Panc1 (cell line): ENCODE results near the gene LDB2. TPM values are rescaled to one million over a fixed set of nuclear protein-coding genes. Genes with fewer than 3 reads are reported as not detected.

Experiments used
- ATAC-seq: fragments of 200-7000 bp; cut with Tn5 transposase; 2 replicates; pipeline ENCODE4 v1.9.1; 2020; ENCODE audit warnings: mild to moderate bottlenecking, moderate library complexity
- BruUV-seq: library from RNA; stranded (reverse); fragments of 400-500 nt; replicated peaks from 2 replicates; lab custom pipeline; 2021; lab: Mats Ljungman, UMichigan
- CTCF ChIA-PET: fragments of 300-600 bp; sonication (Branson Sonifier 250); formaldehyde crosslinking; loops from one replicate; lab custom pipeline; 2022; ENCODE audit warnings: antibody characterized with exemption; lab: Charles Lee
- POLR2A ChIA-PET: fragments of 300-600 bp; sonication (Branson Sonifier 250); formaldehyde crosslinking; loops from one replicate; lab custom pipeline; 2022; ENCODE audit warnings: antibody characterized with exemption; lab: Charles Lee
- DNase-seq: peaks from one replicate; pipeline ENCODE4 v3.0.0-alpha.2; 2010; ENCODE audit warnings: low read depth, low spot score
- H3K27ac ChIP-seq: 2 replicates; pipeline ENCODE4 v1.5.1; 2011; ENCODE audit warnings: mild to moderate bottlenecking, low read length, inconsistent platforms
- H3K27me3 ChIP-seq: fragments of 200-500 bp; sonication (Bioruptor generic); 2 replicates; pipeline ENCODE4 v1.6.0; 2014; ENCODE audit warnings: low read length, inconsistent platforms; ENCODE audit not compliant: control insufficient read depth, insufficient read depth
- H3K36me3 ChIP-seq: fragments of 200-500 bp; sonication (Bioruptor generic); 2 replicates; pipeline ENCODE4 v1.5.1; 2014; ENCODE audit warnings: inconsistent platforms, mild to moderate bottlenecking, low read length, moderate library complexity; ENCODE audit not compliant: control insufficient read depth, insufficient read depth
- H3K4me1 ChIP-seq: 2 replicates; pipeline ENCODE4 v1.5.1; 2011; ENCODE audit warnings: inconsistent platforms, mild to moderate bottlenecking, low read length, moderate library complexity; ENCODE audit not compliant: control insufficient read depth, insufficient read depth
- H3K4me3 ChIP-seq, 2 experiments: 2 replicates each; pipeline ENCODE4 v1.5.1; 2011 to 2012; ENCODE audit warnings: low read depth in 2 of 2, low read length in 2 of 2, mild to moderate bottlenecking in 2 of 2, inconsistent platforms in 1 of 2, moderate library complexity in 1 of 2
- H3K9me3 ChIP-seq: fragments of 200-500 bp; sonication (Bioruptor generic); 2 replicates; pipeline ENCODE4 v1.5.1; 2014; ENCODE audit warnings: low read depth, mild to moderate bottlenecking, inconsistent platforms, low read length, moderate library complexity; ENCODE audit not compliant: control insufficient read depth, insufficient read depth
- POLR2AphosphoS5 ChIP-seq: IDR thresholded peaks from 2 replicates; pipeline ENCODE4 v1.6.1; 2012; ENCODE audit warnings: mild to moderate bottlenecking, low read depth, low read length, moderate library complexity
- REST ChIP-seq, 2 experiments: IDR thresholded peaks; 2 replicates each; pipeline ENCODE4 v1.6.1; 2011 to 2012; ENCODE audit warnings: low read depth in 2 of 2, control low read depth in 1 of 2, low read length in 1 of 2, mild to moderate bottlenecking in 1 of 2, moderate library complexity in 1 of 2; ENCODE audit not compliant: insufficient read depth in 1 of 2
- SIN3A ChIP-seq: IDR thresholded peaks from 2 replicates; pipeline ENCODE4 v1.6.1; 2012; ENCODE audit warnings: low read depth, mild to moderate bottlenecking, low read length, moderate library complexity, borderline replicate concordance; ENCODE audit not compliant: insufficient read depth
- TCF7L2 ChIP-seq: IDR thresholded peaks from 2 replicates; pipeline ENCODE4 v1.6.1; 2011; ENCODE audit warnings: mild to moderate bottlenecking, low read depth, low read length, inconsistent platforms
- in situ Hi-C: cut with HindIII; loops from 2 replicates; pipeline ENCODE4 v1.10.0; 2016; ENCODE audit warnings: low sequenced_read_pairs, low pct_unique_long_range_greater_than_20kb
- intact Hi-C: fragments of 100-400 bp; cut with micrococcal nuclease; formaldehyde crosslinking; loops from one replicate; pipeline ENCODE4 v1.10.0; 2022; ENCODE audit not compliant: unreplicated experiment
- total RNA-seq: library from RNA; stranded (reverse); gene quantifications from one replicate; pipeline ENCODE4 v1.2.1, GENCODE V29; 2021; ENCODE audit not compliant: unreplicated experiment
- TF ChIP-seq, protein P1 (sequence below): fragments of 450-650 bp; IDR thresholded peaks from 2 replicates; pipeline ENCODE4 v1.5.1; 2017; ENCODE audit warnings: mild to moderate bottlenecking

The LDB2 gene
- total RNA-seq, 1 experiment from 2014 or later, result not detected

GRCh38 chr4:16809064-16809463 is 89.4 kb downstream of the LDB2 start:
- DNase-seq (no peak), ATAC-seq (no peak)
- intact Hi-C loops (no loop called here), in situ Hi-C loops (no loop called here)
- H3K9me3 ChIP-seq, result no peaks in the 10 kb centered on the region
- H3K4me1 ChIP-seq, result no peaks in the 10 kb centered on the region
- TF ChIP-seq, protein P1, sequence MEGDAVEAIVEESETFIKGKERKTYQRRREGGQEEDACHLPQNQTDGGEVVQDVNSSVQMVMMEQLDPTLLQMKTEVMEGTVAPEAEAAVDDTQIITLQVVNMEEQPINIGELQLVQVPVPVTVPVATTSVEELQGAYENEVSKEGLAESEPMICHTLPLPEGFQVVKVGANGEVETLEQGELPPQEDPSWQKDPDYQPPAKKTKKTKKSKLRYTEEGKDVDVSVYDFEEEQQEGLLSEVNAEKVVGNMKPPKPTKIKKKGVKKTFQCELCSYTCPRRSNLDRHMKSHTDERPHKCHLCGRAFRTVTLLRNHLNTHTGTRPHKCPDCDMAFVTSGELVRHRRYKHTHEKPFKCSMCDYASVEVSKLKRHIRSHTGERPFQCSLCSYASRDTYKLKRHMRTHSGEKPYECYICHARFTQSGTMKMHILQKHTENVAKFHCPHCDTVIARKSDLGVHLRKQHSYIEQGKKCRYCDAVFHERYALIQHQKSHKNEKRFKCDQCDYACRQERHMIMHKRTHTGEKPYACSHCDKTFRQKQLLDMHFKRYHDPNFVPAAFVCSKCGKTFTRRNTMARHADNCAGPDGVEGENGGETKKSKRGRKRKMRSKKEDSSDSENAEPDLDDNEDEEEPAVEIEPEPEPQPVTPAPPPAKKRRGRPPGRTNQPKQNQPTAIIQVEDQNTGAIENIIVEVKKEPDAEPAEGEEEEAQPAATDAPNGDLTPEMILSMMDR, result no peak
- no peak for TF ChIP-seq POLR2AphosphoS5
- TF ChIP-seq REST (IDR thresholded peaks at IDR 0.05; ENCODE audit: insufficient read depth in 1 of 2, low read depth in 2 of 2, low read length in 1 of 2), result no peak
- TF ChIP-seq TCF7L2, result no peak
- no peak for TF ChIP-seq SIN3A
- H3K36me3 ChIP-seq, result no peaks in the 10 kb centered on the region
- no TSS peak for BruUV-seq
- H3K27ac ChIP-seq, result no peak overlapping the region
- no peaks in the 10 kb centered on the region for H3K27me3 ChIP-seq
- ChIA-PET CTCF (no interaction called here), POLR2A (no interaction called here)
- no peak overlapping the region for H3K4me3 ChIP-seq

- TF ChIP-seq, protein P1, result no peak
- no peak for TF ChIP-seq REST (IDR thresholded peaks at IDR 0.05; ENCODE audit: insufficient read depth in 1 of 2, low read depth in 2 of 2, low read length in 1 of 2)
- TF ChIP-seq TCF7L2, result no peak
- no peak for TF ChIP-seq SIN3A
- no peak for TF ChIP-seq POLR2AphosphoS5
- DNase-seq (no peak), ATAC-seq (no peak)
- no peak overlapping the region for H3K4me3 ChIP-seq
- in situ Hi-C loops (no loop called here), intact Hi-C loops (no loop called here)
- H3K36me3 ChIP-seq, result no peaks in the 10 kb centered on the region
- H3K27ac ChIP-seq, result no peak overlapping the region
- no peaks in the 10 kb centered on the region for H3K27me3 ChIP-seq
- no peaks in the 10 kb centered on the region for H3K4me1 ChIP-seq
- CTCF ChIA-PET, result no interaction called here
- POLR2A ChIA-PET, result no interaction called here
- BruUV-seq, result no TSS peak
- no peaks in the 10 kb centered on the region for H3K9me3 ChIP-seq
Observed at GRCh38 chr4:16807355-16807754, 91.1 kb downstream of the LDB2 start.
